Dermis blood vessel endothelial cell (primary cell): ENCODE results near the gene PDPK1. TPM values are rescaled to one million over a fixed set of nuclear protein-coding genes. Genes with fewer than 3 reads are reported as not detected.

Experiments
- DNase-seq: peaks from one replicate; pipeline ENCODE4 v3.0.0; 2010
- total RNA-seq: library from RNA; depleted of rRNA; stranded (reverse); fragments of >200 nt; gene quantifications from 2 replicates; pipeline ENCODE4 v1.2.3, GENCODE V29; 2014

The PDPK1 gene
- total RNA-seq, 1 donor from 2014 or later = 17.9 TPM

- no peak for DNase-seq
Observed at GRCh38 chr16:2507665-2508064, 30.2 kb upstream of the PDPK1 start.

GRCh38 chr16:2508722-2509400 lies 29.0 kb upstream of the PDPK1 start:
- no peak for DNase-seq

GRCh38 chr16:2511128-2511800 lies 26.6 kb upstream of the PDPK1 start:
- DNase-seq = peak; percentile 70

GRCh38 chr16:2511996-2512734 lies 25.7 kb upstream of the PDPK1 start:
- DNase-seq = no peak

GRCh38 chr16:2512735-2513404 lies 25.0 kb upstream of the PDPK1 start:
- no peak for DNase-seq

GRCh38 chr16:2513405-2514332 lies 24.2 kb upstream of the PDPK1 start, which contains the start of gene ATP6V0C:
ATP6V0C (plus strand) TSS chr16:2513952; CDS start chr16:2514104, 152 bp downstream.
- peak; percentile 89 for DNase-seq

- DNase-seq = no peak
Observed at GRCh38 chr16:2514333-2515179, 23.3 kb upstream of the PDPK1 start.

GRCh38 chr16:2515180-2515851 lies 22.5 kb upstream of the PDPK1 start:
- DNase-seq = no peak

- DNase-seq = peak; percentile 64
Observed at GRCh38 chr16:2516391-2517240, 21.2 kb upstream of the PDPK1 start.

- no peak for DNase-seq
Observed at GRCh38 chr16:2517954-2518605, 19.7 kb upstream of the PDPK1 start.

GRCh38 chr16:2518823-2519710 lies 18.8 kb upstream of the PDPK1 start:
- no peak for DNase-seq

- DNase-seq = no peak
Observed at GRCh38 chr16:2519711-2520080, 18.1 kb upstream of the PDPK1 start.

- DNase-seq = peak; percentile 96
Observed at GRCh38 chr16:2520097-2520783, 17.6 kb upstream of the PDPK1 start, which contains the start of gene AMDHD2. AMDHD2 (plus strand) TSS chr16:2520371; CDS start chr16:2520459, 88 bp downstream.

GRCh38 chr16:2520784-2521531 lies 16.9 kb upstream of the PDPK1 start:
- peak; percentile 43 for DNase-seq

GRCh38 chr16:2523801-2524231 lies 14.0 kb upstream of the PDPK1 start:
- DNase-seq = no peak

- DNase-seq = no peak
Observed at GRCh38 chr16:2524339-2524938, 13.4 kb upstream of the PDPK1 start.
